DMS114 treated with DMSO at 0.1 percent for 48 hours (cell line): ENCODE data around the gene CNIH1.
"Not testable (repeated sequence)": the region's sequence is repeated elsewhere in the genome, so short reads cannot be mapped to it uniquely, and the experiment has no call there.

Source experiments
- DNase-seq: peaks from one replicate; lab custom pipeline; 2025; ENCODE audit not compliant: unreplicated experiment; lab: John Stamatoyannopoulos, UW

The CNIH1 gene

DNA sequence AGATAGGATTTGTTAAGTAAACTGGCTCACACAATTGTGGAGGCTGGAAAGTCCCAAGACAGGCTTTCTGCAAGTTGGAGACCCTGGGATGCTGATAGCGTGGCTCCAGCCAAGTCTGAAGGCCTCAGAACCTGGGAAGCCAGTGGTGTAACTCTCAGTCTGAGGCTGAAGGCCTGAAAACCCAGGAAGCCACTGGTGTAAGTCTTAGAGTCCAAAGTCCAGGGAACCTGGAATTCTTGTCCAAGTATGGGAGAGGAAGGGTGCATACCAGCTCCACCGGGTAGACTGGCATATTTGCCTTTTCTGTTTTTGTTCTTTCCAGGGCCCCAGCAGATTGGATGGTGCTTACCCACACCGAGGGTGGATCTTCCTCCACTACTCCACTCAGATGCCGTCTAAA lies 29.5 kb upstream of the CNIH1 start:
- DNase-seq: no peak

DNA sequence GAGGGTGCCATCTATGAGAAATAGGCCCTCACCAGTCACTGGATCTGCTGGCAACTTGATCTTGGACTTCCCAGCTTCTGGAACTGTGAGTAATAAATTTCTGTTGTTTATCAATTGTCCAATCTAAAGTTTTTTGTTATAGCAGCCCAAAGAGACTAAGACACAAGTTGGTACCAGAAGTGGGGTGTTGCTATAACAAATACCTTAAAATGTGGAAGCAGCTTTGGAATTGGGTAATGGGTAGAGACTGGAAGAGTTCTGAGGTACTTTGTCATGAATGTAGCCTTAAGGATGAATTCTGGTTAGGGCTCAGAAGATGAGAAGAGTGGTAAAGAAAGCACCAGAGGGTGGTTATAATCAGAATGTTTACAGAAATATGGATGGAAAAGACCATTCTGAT lies 26.1 kb upstream of the CNIH1 start:
- DNase-seq: no peak

DNA sequence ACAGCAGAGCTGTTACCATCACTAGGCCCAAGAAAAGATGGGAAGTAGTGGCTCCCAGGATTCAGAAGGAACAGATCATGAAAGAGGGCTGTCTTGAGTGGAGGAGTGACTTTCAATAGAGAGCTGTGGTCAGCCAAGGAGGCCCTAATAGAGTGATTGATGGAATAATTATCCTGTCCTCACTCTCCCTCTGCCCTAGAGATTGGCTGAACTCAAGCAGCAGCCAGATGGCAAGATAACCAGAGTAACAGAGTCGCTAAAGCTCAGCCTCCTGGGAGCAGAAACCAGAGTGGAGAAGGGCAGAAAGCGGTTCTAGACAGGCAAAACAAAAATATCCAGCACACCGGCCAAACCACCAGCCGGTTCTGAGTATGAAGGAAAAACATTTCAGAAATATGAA lies 24.5 kb upstream of the CNIH1 start:
- no peak for DNase-seq

DNA sequence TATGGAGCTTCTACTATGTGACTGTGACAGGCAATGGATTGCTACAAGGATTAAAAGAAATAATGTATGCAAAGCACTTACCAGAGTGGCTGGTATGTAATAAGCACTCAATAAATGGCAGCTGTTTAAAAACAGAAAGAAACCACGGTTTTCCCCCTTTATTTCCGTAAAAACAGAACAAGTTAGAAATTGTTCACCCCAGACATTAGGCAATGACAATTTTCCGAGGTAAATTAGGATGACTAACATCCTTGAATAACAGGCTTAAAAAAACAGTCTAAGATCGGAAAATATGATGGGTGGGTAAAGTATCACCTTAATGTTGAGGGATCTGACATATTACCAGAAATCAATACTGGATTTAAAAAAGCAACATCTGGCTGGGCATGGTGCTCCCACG lies 20.9 kb upstream of the CNIH1 start:
- DNase-seq: no peak

DNA sequence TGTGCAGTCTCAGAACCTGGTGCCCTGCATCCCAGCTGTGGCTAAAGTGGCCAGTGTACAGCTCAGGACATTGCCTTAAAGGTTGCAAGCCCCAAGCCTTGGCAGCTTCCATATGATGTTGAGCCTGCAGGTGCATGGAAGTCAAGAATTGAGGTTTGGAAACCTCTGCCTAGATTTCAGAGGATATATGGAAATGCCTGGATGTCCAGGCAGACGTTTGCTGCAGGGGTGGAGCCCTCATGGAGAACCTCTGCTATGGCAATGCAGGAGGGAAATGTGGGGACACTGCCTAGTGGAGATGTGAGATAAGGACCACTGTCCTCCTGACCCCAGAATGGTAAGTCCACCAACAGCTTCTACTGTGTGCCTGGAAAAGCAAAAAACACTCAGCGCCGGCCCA lies 17.9 kb upstream of the CNIH1 start:
- DNase-seq: no peak

DNA sequence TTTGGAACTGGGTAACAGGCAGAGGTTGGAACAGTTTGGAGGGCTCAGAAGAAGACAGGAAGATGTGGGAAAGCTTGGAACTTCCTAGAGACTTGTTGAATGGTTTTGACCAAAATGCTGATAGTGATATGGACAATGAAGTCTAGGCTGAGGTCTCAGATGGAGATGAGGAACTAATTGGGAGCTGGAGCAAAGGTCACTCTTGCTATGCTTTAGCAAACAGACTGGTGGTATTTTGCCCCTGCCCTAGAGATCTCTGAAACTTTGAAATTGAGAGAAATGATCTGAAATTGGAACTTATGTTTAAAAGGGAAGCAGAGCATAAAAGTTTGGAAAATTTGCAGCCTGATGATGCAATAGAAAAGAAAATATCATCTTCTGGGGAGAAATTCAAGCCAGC lies 17.4 kb upstream of the CNIH1 start:
- DNase-seq: not testable (repeated sequence)

DNA sequence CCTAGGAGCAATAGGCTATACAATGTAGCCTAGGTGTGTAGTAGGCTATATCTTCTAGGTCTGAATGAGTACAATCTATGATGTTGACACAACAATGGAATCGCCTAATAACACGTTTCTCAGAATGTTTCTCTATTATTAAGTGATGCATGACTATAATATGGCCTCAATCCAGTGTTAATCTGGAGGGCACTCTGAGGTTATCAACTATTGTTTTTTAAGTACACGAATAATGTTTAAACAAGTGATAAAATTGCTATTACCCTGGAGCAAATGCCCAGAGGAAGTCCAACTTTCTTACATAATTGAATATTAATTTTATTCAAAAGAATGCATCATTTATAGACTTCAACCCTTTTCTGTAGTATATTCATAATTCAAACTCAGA lies 16.4 kb upstream of the CNIH1 start:
- DNase-seq: no peak

DNA sequence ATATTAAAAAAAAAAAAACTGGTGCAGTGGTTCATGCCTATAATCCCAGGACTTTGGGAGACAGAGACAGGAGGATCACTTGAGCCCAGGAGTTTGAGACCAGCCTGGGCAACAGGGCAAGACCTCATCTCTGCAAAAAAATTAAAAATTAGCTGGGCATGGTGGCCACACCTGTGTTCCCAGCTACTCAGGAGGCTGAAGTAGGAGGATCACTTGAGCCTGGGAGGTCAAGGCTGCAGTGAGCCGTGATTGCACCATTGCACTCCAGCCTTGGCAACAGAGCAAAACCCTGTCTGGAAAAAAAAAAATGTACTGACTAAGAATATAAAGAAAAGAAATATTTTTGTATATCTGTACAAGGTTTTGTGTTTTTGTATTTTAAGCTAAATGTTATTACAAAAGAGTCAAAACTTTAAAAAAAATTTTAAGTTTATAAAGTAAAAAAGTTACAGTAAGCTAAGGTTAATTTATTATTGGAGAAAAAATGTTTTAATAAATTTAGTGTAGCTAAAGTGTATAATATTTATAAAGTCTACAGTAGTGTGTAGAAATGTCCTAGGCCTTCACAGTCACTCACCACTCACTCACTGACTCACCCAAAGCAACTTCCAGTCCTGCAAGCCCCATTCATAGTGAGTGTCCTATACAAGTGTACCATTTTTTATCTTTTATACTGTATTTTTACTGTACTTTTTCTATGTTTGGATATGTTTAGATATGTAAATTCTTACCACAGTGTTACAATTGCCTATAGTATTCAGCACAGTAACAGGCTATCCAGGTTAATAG lies 15.8 kb upstream of the CNIH1 start:
- not testable (repeated sequence) for DNase-seq

DNA sequence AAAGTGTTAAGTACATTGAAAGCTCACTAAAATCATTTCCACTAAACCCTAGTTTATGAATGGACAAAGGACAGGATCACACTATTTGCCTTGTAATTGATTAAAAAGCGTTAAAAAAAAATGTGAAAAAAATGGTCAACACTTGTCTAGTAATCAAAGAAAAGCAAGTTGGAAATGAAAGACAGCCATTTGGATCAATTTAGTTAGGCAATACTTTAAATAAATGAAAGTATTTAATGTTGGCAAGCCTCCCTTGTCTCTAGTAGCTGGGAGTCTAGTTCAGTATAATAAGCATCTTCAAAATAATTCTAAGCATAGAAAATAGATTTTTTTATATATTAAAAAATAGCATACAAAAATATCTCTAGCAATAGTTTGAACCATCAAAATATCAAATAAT lies 14.2 kb upstream of the CNIH1 start:
- no peak for DNase-seq

DNA sequence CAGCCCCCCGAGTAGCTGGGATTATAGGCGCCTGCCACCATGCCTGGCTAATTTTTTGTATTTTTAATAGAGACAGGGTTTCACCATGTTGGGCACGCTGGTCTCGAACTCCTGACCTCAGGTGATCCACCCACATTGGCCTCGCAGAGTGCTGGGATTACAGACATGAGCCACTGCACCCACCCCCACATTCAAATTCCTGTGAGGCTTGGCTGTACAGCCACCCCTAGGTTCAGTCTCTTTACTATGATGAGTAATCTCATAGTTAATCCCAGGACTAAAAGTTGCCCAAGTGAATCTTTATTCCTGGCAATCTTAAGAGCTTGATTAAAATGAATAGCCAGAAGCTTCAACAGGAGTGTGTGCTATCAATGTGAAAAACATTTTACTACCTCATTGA lies 12.8 kb upstream of the CNIH1 start:
- DNase-seq: not testable (repeated sequence)

DNA sequence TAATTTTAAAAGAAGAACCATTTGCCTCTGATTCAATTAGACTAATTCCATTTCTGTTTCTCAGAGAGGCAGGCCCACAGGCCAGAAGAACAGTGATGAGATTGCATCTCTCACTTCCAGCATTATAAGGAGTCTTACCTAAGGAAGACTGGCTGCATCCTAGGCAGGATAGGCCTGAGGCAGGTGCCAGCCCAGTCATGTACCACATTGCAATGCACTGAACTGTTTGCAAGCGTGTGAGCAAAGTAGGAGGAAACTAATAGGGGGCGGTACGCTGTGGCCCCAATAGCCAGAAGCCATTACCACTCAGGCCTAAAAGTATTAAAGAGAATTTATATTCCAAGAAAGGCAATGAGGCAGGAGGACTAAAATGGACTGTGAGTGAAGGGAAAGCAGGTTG lies 12.1 kb upstream of the CNIH1 start:
- no peak for DNase-seq

DNA sequence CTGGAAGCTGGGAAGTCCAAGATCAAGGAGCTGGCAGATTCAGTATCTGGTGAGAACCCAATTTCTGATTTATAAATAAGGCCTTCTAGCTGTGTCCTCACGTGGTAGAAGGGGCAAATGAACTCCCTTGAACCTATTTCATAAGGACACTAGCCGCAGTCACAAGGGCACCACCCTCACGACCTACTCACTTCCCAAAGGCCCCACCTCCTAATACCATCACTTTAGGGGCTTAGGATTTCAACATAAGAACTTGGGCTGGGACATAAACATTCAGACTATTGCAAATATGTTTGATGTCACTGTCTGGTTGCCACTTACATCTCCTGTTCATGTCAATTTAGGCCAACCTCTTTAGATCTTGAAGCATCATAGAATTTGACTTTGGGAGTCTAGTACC lies 10.8 kb upstream of the CNIH1 start:
- no peak for DNase-seq

DNA sequence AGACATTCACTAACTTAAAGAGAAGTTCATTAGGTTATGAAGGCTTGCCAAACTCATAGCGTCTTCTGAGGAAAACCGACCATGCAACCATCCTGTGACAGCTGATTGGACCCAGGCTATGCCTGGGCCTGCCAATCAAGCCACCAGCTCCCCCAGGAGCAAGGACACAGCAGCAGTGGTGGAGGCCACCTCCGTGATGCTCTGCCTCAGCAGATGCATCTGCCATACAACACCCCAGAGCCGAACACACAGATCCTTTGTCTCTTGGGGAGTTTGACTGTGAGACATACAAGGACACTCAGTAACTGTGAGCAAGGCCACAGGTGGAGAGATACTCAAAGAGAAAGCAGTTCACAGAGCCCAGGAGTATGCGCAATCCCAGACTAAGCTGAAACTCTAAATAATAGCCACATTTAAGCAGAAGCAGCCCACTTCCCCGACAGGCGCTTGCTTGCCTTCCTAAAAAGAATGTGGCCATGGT lies 10.0 kb upstream of the CNIH1 start:
- no peak for DNase-seq

DNA sequence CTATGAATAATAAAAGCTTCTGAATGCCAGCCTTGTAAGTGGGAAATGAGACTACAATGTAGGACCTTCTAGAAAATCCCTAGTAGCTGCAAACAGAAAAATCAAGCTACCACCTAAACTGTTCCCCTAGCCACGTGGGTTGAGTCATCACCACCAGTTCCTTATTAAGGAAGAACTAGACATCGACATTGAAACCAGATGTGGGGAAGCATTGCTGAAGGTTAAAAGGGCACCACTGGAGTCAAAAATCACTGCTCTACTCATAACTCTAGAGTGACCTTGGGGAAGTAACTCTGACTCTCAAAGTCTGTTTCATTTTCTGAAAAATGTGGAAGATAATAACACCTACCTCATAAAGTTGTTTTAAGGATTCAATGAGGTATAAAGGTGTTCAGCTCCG lies 9.4 kb upstream of the CNIH1 start:
- no peak for DNase-seq

DNA sequence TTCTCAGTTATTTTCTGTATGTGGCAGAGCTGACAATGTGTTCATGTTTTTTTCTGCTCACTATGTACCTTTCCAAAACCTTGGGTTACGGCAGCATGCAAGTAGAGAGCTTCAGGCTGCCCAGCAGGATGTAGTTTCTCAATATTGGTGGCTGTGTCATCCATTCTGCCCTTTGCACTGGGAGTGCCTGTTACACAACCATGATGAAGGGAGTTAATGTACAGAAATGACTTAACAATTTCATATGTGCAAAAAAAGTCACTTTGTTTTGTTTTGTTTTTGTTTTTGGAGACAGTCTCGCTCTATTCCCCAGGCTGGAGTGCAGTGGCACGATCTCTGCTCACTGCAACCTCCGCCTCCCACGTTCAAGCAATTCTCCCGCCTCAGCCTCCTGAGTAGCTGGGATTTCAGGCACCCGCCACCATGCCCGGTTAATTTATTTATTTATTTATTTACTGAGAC lies 6.1 kb upstream of the CNIH1 start:
- no peak for DNase-seq

DNA sequence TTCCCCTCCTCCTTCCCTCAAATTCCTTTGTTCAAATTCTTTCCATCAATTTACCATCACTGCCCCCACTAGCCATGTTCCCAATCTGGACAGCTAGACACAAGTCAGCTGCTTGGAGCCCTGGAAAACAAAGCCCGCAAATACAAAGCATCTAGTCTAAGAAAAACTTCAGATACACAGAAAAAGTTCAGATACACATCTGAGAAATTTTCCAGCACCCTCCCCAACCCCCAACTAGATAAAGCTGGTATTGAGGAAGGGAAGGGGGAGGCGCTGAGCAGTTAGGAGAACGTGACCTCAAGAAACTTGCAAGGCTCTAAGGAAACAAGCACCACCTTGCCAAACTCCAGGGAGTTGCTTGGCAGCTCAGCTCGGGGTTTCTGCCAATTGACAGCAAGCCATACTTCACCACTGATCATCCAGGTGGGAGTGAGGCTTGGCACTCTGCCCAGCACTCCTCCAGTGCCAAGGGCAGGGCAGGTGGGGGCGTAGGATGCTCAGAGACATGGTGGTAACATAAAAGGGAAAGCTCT lies 5.1 kb upstream of the CNIH1 start:
- DNase-seq: no peak

DNA sequence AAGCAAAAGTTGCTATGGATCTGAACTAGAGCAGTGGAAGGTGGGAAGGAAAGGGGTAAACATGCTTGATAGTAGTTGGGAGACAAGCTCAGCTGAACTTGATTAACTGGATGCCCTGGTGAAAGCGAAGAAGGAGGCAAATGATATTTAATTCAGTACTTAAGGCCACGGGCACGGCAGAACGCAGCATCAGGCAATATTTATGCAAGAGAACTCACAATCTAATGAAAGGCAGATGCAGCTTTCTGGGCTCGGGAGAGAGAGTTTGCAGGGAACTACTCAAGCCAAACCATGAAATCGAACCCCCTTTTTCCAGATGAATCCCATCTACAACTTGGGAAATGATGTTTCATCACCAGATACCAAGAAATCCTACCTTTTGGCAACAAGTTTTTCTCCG lies 3.5 kb upstream of the CNIH1 start:
- DNase-seq: no peak

DNA sequence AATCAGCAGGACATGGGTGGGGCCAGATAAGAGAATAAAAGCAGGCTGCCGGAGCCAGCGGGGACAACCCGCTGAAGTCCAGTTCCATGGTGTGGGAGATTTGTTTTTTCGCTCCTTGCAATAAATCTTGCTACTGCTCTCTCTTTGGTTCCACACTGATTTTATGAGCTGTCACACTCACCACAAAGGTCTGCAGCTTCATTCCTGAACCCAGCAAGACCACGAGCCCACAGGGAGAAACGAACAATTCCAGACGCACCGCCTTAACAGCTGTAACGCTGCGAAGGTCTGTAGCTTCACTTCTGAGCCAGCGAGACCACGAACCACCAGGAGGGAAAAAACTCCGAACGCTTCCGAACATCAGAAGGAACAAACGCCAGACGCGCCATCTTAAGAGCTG lies 2.8 kb upstream of the CNIH1 start:
- DNase-seq: no peak

DNA sequence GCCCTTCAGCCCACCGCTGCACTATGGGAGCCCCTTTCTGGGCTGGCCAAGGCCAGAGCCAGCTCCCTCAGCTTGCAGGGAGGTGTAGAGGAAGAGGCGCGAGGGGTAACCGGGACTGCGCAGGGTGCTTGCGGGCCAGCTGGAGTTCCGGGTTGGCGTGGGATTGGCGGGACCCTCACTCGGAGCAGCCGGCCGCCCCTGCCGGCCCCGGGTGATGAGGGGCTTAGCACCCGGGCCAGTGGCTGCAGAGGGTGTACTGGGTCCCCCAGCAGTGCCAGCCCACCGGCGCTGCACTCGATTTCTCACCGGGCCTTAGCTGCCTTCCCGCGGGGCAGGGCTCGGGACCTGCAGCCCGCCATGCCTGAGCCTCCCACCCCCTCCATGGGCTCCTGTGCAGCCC lies 1.8 kb upstream of the CNIH1 start:
- DNase-seq: not testable (repeated sequence)

DNA sequence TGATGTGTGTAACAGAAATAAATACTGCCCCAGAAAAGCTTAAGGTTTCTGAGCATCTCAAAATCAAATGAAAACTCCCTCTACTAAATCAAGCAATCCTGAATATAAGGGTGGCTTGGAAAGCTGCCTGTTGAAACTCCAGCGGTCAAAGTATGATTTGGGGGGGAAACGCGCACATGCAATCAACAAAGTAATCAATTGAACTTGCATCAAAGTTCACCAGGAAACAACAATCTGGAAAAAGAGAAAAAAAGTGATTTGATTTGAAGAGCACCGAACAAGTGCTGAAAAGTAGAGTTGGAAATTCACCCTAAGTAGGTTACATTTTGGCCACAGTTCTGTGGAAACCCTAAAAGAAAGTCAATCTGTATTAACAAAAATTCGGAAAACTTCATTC lies 700 bp downstream of the CNIH1 start:
- no peak for DNase-seq

DNA sequence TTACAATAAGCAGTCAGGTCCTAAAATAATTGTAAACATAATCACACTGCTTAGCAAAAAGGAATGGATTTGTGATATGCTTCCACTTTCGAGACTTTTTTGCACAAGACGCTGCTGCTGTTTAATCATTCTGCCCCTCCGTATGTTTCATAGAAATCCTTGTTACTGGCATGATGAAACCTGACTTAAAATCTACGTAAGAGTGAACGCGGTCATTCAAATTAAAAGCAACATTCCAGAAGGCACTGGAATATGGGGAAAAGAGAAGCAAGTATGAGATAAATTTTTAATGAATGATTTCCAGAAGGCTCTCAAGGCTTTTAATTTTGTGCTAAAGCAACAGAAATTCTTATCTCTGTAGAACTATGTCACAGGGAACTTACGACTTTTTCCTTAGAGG lies 1.1 kb downstream of the CNIH1 start:
- no peak for DNase-seq

DNA sequence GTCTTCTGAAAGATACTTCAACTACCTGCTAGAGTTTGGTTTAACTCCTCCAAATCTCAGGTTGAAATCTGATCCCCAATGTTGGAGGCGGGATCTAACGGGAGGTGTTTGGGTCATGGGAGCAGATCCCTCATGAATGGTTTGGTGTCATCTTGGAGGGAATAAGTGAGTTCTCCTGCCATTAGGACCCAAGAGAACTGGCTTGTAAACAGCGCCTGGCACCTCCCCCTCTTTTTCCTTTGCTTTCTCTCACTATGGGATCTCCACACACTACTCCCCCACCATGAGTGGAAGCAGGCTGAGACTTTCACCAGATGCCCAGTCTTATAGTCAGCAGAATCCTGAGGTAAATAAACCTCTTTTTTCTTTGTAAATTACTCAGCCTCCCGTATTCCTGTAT lies 2.5 kb downstream of the CNIH1 start:
- DNase-seq: no peak

DNA sequence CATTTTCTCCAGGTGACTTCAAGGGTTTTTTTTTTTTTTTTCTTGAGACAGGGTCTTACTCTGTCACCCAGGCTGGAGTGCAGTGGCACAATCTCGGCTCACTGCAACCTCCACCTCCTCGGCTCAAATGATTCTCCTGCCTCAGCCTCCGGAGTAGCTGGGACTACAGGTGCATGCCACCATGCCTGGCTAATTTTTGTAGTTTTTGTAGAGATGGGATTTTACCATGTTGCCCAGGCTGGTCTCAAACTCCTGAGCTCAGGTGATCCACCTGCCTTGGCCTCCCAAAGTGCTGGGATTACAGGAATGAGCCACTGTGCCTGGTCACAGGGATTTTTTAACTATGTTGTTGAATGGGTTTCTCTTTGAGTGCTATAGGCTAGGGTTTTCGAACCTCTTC lies 3.2 kb downstream of the CNIH1 start:
- not testable (repeated sequence) for DNase-seq
